Upper lobe of left lung (tissue), 4 donors: ENCODE measurements around the gene SRSF11.

Experiments
- EP300 ChIP-seq, 4 donors: sonication (generic); formaldehyde crosslinking; IDR thresholded peaks; one replicate each; pipeline ENCODE4 v1.5.1; 2017; ENCODE audit warnings: antibody characterized with exemption in 4 of 4, control low read depth in 2 of 4
- POLR2A ChIP-seq, 4 donors: fragments of 450-650 bp; IDR thresholded peaks; one replicate each; pipeline ENCODE4 v1.5.1; 2016 to 2017; ENCODE audit warnings: antibody characterized with exemption in 4 of 4, mild to moderate bottlenecking in 2 of 4
- POLR2AphosphoS5 ChIP-seq, 2 donors: sonication (generic); formaldehyde crosslinking; IDR thresholded peaks; one replicate each; pipeline ENCODE4 v1.5.1; 2017; ENCODE audit warnings: antibody characterized with exemption in 2 of 2
- TF ChIP-seq, protein P1 (sequence below), 6 experiments: fragments of 450-650 bp in 4 of 6; fragments of 200-600 bp in 2 of 6; sonication (generic) in 2 of 6; IDR thresholded peaks; one replicate each; pipeline ENCODE4 v1.5.1; 2016 to 2019; ENCODE audit warnings: antibody characterized with exemption in 6 of 6

DNA sequence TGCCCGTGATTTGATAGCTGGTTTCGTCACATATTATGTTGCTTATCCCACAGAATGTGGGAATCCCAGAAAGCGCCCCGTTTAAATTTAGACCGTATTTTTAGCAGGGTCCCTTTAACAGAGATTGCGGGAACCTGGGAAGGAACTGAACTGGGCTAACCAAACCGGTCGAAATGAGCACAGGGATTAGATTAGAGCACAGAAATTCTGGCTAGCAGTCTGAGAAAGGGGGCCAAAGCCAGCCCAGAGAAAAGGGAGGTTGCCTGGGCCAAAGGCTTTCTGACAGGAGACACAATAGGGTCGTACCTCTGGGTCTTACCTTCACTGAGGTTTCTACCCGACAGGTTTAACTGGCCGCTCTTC, 16.1 kb upstream of the SRSF11 start:
- TF ChIP-seq, protein P1, sequence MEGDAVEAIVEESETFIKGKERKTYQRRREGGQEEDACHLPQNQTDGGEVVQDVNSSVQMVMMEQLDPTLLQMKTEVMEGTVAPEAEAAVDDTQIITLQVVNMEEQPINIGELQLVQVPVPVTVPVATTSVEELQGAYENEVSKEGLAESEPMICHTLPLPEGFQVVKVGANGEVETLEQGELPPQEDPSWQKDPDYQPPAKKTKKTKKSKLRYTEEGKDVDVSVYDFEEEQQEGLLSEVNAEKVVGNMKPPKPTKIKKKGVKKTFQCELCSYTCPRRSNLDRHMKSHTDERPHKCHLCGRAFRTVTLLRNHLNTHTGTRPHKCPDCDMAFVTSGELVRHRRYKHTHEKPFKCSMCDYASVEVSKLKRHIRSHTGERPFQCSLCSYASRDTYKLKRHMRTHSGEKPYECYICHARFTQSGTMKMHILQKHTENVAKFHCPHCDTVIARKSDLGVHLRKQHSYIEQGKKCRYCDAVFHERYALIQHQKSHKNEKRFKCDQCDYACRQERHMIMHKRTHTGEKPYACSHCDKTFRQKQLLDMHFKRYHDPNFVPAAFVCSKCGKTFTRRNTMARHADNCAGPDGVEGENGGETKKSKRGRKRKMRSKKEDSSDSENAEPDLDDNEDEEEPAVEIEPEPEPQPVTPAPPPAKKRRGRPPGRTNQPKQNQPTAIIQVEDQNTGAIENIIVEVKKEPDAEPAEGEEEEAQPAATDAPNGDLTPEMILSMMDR (IDR thresholded peaks at IDR 0.05): no peak
- TF ChIP-seq POLR2AphosphoS5 (IDR thresholded peaks at IDR 0.05) (no peak), POLR2A (IDR thresholded peaks at IDR 0.05) (no peak), EP300 (IDR thresholded peaks at IDR 0.05) (no peak)
